Sigmoid colon (tissue), 4 donors: ENCODE measurements around the gene PPEF2.

Source experiments
- EP300 ChIP-seq, 4 donors: sonication (generic); formaldehyde crosslinking; IDR thresholded peaks; one replicate each; pipeline ENCODE4 v1.6.1; 2017; ENCODE audit warnings: antibody characterized with exemption in 4 of 4
- TF ChIP-seq, protein P1 (sequence below), 4 experiments: fragments of 450-650 bp in 3 of 4; fragments of 200-600 bp in 1 of 4; IDR thresholded peaks; one replicate each; pipeline ENCODE4 v1.5.1; 2016 to 2019; ENCODE audit warnings: antibody characterized with exemption in 4 of 4, mild to moderate bottlenecking in 3 of 4, moderate library complexity in 2 of 4

- TF ChIP-seq, protein P1, sequence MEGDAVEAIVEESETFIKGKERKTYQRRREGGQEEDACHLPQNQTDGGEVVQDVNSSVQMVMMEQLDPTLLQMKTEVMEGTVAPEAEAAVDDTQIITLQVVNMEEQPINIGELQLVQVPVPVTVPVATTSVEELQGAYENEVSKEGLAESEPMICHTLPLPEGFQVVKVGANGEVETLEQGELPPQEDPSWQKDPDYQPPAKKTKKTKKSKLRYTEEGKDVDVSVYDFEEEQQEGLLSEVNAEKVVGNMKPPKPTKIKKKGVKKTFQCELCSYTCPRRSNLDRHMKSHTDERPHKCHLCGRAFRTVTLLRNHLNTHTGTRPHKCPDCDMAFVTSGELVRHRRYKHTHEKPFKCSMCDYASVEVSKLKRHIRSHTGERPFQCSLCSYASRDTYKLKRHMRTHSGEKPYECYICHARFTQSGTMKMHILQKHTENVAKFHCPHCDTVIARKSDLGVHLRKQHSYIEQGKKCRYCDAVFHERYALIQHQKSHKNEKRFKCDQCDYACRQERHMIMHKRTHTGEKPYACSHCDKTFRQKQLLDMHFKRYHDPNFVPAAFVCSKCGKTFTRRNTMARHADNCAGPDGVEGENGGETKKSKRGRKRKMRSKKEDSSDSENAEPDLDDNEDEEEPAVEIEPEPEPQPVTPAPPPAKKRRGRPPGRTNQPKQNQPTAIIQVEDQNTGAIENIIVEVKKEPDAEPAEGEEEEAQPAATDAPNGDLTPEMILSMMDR (IDR thresholded peaks at IDR 0.05), result no peak
- TF ChIP-seq EP300 (IDR thresholded peaks at IDR 0.05), result no peak
Measured at GRCh38 chr4:75848891-75849290, 53.4 kb downstream of the PPEF2 start.
